GM23338 (cell line): ENCODE data around the gene LSM12. TPM values are rescaled to one million over a fixed set of nuclear protein-coding genes. Genes with fewer than 3 reads are reported as not detected.
A peak's percentile ranks its signal among the peaks of the same experiment; 100 is the strongest.

ENCODE experiments used
- ATAC-seq: fragments of 200-7000 bp; cut with Tn5 transposase; 3 replicates; pipeline ENCODE4 v1.9.1; 2020
- DNase-seq: peaks from one replicate; pipeline ENCODE4 v3.0.0-alpha.2; 2015; ENCODE audit warnings: low spot score
- H2AFZ ChIP-seq: fragments of 200-600 bp; sonication (generic); 2 replicates; pipeline ENCODE4 v1.8.0; 2016; ENCODE audit warnings: antibody characterized with exemption, mild to moderate bottlenecking, moderate library complexity
- H3F3A ChIP-seq: fragments of 200-600 bp; sonication (generic); replicated peaks from 2 replicates; pipeline ENCODE4 v1.8.0; 2017; ENCODE audit warnings: antibody characterized with exemption, mixed run types, low read depth
- H3K27ac ChIP-seq: fragments of 200-600 bp; sonication (generic); 2 replicates; pipeline ENCODE4 v1.6.1; 2016; ENCODE audit warnings: low read depth
- H3K27me3 ChIP-seq: fragments of 200-600 bp; sonication (generic); 2 replicates; pipeline ENCODE4 v1.8.0; 2016; ENCODE audit warnings: mild to moderate bottlenecking, mixed run types, moderate library complexity; ENCODE audit not compliant: insufficient read depth
- H3K36me3 ChIP-seq: fragments of 200-600 bp; sonication (generic); 2 replicates; pipeline ENCODE4 v1.8.0; 2016; ENCODE audit warnings: mild to moderate bottlenecking; ENCODE audit not compliant: insufficient read depth
- H3K4me1 ChIP-seq: fragments of 200-600 bp; sonication (generic); 2 replicates; pipeline ENCODE4 v1.8.0; 2016; ENCODE audit warnings: mild to moderate bottlenecking, moderate library complexity; ENCODE audit not compliant: insufficient read depth
- H3K4me2 ChIP-seq: fragments of 200-600 bp; sonication (generic); 2 replicates; pipeline ENCODE4 v1.7.1; 2017; ENCODE audit warnings: mixed run types
- H3K4me3 ChIP-seq: fragments of 200-600 bp; sonication (generic); 2 replicates; pipeline ENCODE4 v1.6.1; 2016; ENCODE audit warnings: mixed run types
- H3K79me2 ChIP-seq: fragments of 200-600 bp; sonication (generic); replicated peaks from 2 replicates; pipeline ENCODE4 v1.8.0; 2017; ENCODE audit warnings: mild to moderate bottlenecking; ENCODE audit not compliant: insufficient read depth
- H3K9me2 ChIP-seq: fragments of 200-600 bp; sonication (generic); 2 replicates; pipeline ENCODE4 v1.8.0; 2017; ENCODE audit not compliant: insufficient read depth
- H4K20me1 ChIP-seq: fragments of 200-600 bp; sonication (generic); replicated peaks from 2 replicates; pipeline ENCODE4 v1.8.0; 2017; ENCODE audit warnings: mild to moderate bottlenecking; ENCODE audit not compliant: insufficient read depth
- H3K27ac Mint-ChIP-seq: 2 replicates; pipeline ENCODE4 v1.8.0; 2020; ENCODE audit warnings: inconsistent platforms, mild to moderate bottlenecking, moderate library complexity, mixed read lengths
- H3K27me3 Mint-ChIP-seq: 3 replicates; pipeline ENCODE4 v1.8.0; 2022; ENCODE audit warnings: low read depth, mild to moderate bottlenecking, moderate library complexity, mixed read lengths, inconsistent platforms; ENCODE audit not compliant: insufficient read depth, poor library complexity
- H3K36me3 Mint-ChIP-seq: 3 replicates; pipeline ENCODE4 v1.8.0; 2021; ENCODE audit warnings: low read depth, mild to moderate bottlenecking, inconsistent platforms, moderate library complexity, mixed read lengths
- H3K4me1 Mint-ChIP-seq: 3 replicates; pipeline ENCODE4 v1.8.0; 2020; ENCODE audit warnings: mild to moderate bottlenecking, inconsistent platforms, mixed read lengths
- H3K4me3 Mint-ChIP-seq: 3 replicates; pipeline ENCODE4 v1.8.0; 2021; ENCODE audit warnings: moderate library complexity, mild to moderate bottlenecking, inconsistent platforms, mixed read lengths
- H3K9me3 Mint-ChIP-seq: 3 replicates; pipeline ENCODE4 v1.8.0; 2020; ENCODE audit warnings: moderate library complexity, mild to moderate bottlenecking, inconsistent platforms, mixed read lengths
- CREB1 ChIP-seq: fragments of 250-450 bp; sonication (Bioruptor Pico); IDR thresholded peaks from 2 replicates; pipeline ENCODE4 v1.5.0; 2020; ENCODE audit warnings: low read depth, mild to moderate bottlenecking, moderate library complexity
- JUNB ChIP-seq: IDR thresholded peaks from one replicate; pipeline ENCODE4 v1.6.1; 2016; ENCODE audit warnings: antibody characterized with exemption; ENCODE audit not compliant: unreplicated experiment
- POLR2AphosphoS5 ChIP-seq: IDR thresholded peaks from 2 replicates; pipeline ENCODE4 v1.6.1; 2016; ENCODE audit warnings: antibody characterized with exemption, low read depth
- ZNF114 ChIP-seq: fragments of 250-450 bp; sonication (Bioruptor Pico); IDR thresholded peaks from 2 replicates; pipeline ENCODE4 v1.5.0; 2020; ENCODE audit warnings: mild to moderate bottlenecking, moderate library complexity
- polyA plus RNA-seq: library from polyadenylated mRNA; unstranded; fragments of >200 nt; fragmentation: Nextera tagmentation; extraction: Ambion mirVana; gene quantifications from 2 replicates; pipeline ENCODE4 v1.2.1, GENCODE V29; 2016
- total RNA-seq: library from RNA; depleted of rRNA; stranded (reverse); fragments of >200 nt; shearing (Covaris generic); gene quantifications from 2 replicates; pipeline ENCODE4 v1.2.3, GENCODE V29; 2014
- TF ChIP-seq, protein P1 (sequence below): IDR thresholded peaks from one replicate; pipeline ENCODE4 v1.6.1; 2018; ENCODE audit warnings: antibody characterized with exemption; ENCODE audit not compliant: unreplicated experiment
- TF ChIP-seq, protein P2 (sequence below): fragments of 250-450 bp; sonication (Bioruptor Pico); IDR thresholded peaks from 2 replicates; pipeline ENCODE4 v1.5.0; 2020; ENCODE audit warnings: mild to moderate bottlenecking, moderate library complexity
- TF ChIP-seq, protein P3 (sequence below): IDR thresholded peaks from 2 replicates; pipeline ENCODE4 v1.6.1; 2016; ENCODE audit warnings: antibody characterized with exemption

The LSM12 gene
- total and polyA plus RNA-seq, 2 experiments from 2014 or later: 72.7 to 241 TPM

DNA sequence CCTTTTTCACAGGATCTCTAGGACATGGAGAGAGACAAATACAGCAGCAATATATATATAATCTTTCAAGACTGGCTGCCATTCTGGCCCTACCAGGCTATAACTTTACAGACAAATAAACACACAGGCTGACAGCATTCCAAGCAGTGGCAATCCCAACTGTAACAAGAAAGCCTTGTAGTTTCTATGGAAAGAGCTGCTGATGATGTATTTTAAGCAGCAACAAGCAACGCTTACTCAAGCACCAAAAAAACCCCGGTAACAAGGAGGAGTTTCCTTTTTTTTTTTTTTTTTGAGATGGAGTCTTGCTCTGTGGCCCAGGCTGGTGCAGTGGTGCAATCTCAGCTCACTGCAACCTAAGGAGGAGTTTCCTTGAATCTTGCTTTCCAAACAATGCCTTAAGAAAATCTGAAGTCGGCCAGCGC, 23.2 kb downstream of the LSM12 start:
- peaks cover 12% of the 10 kb centered on the region; the same call in 2 of the 3 replicates for H3K4me1 Mint-ChIP-seq
- H3K27ac ChIP-seq: peak overlapping the region; percentile 81
- peaks cover 13% of the 10 kb centered on the region; the same call in 1 of the 2 replicates for H3F3A ChIP-seq

DNA sequence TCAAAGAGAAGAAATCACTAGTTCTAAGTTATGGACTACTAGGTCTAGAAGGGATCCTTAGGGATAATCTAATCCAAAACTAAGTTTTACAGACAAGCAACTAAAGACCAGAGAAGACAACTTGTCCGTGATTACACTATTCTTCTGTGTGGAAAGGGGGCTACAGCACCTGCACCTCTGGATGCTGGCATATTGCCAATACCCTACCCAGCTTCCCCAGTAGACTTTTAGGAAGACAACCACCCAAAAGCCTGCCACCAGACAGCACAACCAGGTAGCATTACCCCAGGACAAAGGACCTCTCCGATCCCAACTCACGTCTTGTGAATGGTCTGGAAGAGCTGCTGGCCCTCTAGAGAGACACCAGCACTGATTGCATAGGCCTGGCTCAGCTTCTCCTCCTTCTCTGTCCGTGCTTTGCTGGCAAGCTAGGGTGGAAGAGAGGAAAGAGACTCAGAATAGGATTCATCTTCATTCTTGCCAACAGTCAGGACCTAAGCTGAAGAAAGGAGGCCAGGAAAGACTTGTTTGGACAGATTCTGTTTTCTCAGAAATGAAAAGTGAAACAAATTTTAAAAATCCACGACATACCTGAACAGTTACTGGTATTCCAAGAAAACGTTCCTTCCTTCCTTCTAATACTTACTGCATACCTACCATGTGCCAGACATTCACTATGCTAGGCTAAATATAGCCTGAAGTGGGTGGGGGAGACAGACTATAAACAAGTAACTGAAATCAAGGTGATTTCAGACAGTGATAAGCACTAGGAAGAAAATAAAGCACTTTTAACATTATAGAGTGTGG, 26.4 kb downstream of the LSM12 start:
- Histone ChIP-seq H3K27me3 (no peaks in the 10 kb centered on the region), H3K27ac (peak overlapping the region; percentile 63; the same call in 1 of the 2 replicates), H3K36me3 (peaks cover 44% of the 10 kb centered on the region), H3F3A (0 out of 2 replicates have a peak, but pooled peaks cover 7% of the 10 kb centered on the region), H4K20me1 (peaks cover 41% of the 10 kb centered on the region), H3K4me1 (peaks cover 11% of the 10 kb centered on the region), H3K9me2 (no peaks in the 10 kb centered on the region), H2AFZ (no peak overlapping the region), H3K4me2 (no peak overlapping the region), H3K79me2 (peaks cover 69% of the 10 kb centered on the region), H3K4me3 (no peak overlapping the region)
- peak overlapping the region; percentile 78; the same call in 1 of the 2 replicates for H3K27ac Mint-ChIP-seq
- no peak overlapping the region; the same call in 2 of the 3 replicates for H3K4me3 Mint-ChIP-seq
- H3K4me1 Mint-ChIP-seq: peaks cover 10% of the 10 kb centered on the region; the same call in 2 of the 3 replicates
- H3K27me3 Mint-ChIP-seq: no peaks in the 10 kb centered on the region
- ATAC-seq: no peak
- no peak for DNase-seq
- no peaks in the 10 kb centered on the region for H3K9me3 Mint-ChIP-seq
- peaks cover 56% of the 10 kb centered on the region for H3K36me3 Mint-ChIP-seq
- TF ChIP-seq POLR2AphosphoS5 (no peak), JUNB (no peak), ZNF114 (no peak)
- TF ChIP-seq, protein P1, sequence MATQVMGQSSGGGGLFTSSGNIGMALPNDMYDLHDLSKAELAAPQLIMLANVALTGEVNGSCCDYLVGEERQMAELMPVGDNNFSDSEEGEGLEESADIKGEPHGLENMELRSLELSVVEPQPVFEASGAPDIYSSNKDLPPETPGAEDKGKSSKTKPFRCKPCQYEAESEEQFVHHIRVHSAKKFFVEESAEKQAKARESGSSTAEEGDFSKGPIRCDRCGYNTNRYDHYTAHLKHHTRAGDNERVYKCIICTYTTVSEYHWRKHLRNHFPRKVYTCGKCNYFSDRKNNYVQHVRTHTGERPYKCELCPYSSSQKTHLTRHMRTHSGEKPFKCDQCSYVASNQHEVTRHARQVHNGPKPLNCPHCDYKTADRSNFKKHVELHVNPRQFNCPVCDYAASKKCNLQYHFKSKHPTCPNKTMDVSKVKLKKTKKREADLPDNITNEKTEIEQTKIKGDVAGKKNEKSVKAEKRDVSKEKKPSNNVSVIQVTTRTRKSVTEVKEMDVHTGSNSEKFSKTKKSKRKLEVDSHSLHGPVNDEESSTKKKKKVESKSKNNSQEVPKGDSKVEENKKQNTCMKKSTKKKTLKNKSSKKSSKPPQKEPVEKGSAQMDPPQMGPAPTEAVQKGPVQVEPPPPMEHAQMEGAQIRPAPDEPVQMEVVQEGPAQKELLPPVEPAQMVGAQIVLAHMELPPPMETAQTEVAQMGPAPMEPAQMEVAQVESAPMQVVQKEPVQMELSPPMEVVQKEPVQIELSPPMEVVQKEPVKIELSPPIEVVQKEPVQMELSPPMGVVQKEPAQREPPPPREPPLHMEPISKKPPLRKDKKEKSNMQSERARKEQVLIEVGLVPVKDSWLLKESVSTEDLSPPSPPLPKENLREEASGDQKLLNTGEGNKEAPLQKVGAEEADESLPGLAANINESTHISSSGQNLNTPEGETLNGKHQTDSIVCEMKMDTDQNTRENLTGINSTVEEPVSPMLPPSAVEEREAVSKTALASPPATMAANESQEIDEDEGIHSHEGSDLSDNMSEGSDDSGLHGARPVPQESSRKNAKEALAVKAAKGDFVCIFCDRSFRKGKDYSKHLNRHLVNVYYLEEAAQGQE: no peak
- TF ChIP-seq, protein P2, sequence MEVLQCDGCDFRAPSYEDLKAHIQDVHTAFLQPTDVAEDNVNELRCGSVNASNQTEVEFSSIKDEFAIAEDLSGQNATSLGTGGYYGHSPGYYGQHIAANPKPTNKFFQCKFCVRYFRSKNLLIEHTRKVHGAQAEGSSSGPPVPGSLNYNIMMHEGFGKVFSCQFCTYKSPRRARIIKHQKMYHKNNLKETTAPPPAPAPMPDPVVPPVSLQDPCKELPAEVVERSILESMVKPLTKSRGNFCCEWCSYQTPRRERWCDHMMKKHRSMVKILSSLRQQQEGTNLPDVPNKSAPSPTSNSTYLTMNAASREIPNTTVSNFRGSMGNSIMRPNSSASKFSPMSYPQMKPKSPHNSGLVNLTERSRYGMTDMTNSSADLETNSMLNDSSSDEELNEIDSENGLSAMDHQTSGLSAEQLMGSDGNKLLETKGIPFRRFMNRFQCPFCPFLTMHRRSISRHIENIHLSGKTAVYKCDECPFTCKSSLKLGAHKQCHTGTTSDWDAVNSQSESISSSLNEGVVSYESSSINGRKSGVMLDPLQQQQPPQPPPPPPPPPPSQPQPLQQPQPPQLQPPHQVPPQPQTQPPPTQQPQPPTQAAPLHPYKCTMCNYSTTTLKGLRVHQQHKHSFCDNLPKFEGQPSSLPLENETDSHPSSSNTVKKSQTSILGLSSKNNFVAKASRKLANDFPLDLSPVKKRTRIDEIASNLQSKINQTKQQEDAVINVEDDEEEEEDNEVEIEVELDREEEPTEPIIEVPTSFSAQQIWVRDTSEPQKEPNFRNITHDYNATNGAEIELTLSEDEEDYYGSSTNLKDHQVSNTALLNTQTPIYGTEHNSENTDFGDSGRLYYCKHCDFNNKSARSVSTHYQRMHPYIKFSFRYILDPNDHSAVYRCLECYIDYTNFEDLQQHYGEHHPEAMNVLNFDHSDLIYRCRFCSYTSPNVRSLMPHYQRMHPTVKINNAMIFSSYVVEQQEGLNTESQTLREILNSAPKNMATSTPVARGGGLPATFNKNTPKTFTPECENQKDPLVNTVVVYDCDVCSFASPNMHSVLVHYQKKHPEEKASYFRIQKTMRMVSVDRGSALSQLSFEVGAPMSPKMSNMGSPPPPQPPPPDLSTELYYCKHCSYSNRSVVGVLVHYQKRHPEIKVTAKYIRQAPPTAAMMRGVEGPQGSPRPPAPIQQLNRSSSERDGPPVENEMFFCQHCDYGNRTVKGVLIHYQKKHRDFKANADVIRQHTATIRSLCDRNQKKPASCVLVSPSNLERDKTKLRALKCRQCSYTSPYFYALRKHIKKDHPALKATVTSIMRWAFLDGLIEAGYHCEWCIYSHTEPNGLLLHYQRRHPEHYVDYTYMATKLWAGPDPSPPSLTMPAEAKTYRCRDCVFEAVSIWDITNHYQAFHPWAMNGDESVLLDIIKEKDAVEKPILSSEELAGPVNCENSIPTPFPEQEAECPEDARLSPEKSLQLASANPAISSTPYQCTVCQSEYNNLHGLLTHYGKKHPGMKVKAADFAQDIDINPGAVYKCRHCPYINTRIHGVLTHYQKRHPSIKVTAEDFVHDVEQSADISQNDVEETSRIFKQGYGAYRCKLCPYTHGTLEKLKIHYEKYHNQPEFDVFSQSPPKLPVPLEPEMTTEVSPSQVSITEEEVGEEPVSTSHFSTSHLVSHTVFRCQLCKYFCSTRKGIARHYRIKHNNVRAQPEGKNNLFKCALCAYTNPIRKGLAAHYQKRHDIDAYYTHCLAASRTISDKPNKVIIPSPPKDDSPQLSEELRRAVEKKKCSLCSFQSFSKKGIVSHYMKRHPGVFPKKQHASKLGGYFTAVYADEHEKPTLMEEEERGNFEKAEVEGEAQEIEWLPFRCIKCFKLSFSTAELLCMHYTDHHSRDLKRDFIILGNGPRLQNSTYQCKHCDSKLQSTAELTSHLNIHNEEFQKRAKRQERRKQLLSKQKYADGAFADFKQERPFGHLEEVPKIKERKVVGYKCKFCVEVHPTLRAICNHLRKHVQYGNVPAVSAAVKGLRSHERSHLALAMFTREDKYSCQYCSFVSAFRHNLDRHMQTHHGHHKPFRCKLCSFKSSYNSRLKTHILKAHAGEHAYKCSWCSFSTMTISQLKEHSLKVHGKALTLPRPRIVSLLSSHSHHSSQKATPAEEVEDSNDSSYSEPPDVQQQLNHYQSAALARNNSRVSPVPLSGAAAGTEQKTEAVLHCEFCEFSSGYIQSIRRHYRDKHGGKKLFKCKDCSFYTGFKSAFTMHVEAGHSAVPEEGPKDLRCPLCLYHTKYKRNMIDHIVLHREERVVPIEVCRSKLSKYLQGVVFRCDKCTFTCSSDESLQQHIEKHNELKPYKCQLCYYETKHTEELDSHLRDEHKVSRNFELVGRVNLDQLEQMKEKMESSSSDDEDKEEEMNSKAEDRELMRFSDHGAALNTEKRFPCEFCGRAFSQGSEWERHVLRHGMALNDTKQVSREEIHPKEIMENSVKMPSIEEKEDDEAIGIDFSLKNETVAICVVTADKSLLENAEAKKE (CRISPR knock-in tag): no peak

More for the DNA sequence above, 23.2 kb downstream of the LSM12 start:
- H3K4me1 ChIP-seq: peaks cover 17% of the 10 kb centered on the region
- no peak overlapping the region for H3K4me3 ChIP-seq
- H3K79me2 ChIP-seq: peaks cover 94% of the 10 kb centered on the region
- Mint-ChIP-seq H3K27ac (peak overlapping the region; percentile 25; the same call in 1 of the 2 replicates), H3K9me3 (no peaks in the 10 kb centered on the region), H3K4me3 (no peak overlapping the region), H3K36me3 (peaks cover 54% of the 10 kb centered on the region), H3K27me3 (no peaks in the 10 kb centered on the region)
- no peak overlapping the region for H2AFZ ChIP-seq
- no peaks in the 10 kb centered on the region for H3K27me3 ChIP-seq
- H3K4me2 ChIP-seq: no peak overlapping the region
- DNase-seq (no peak), ATAC-seq (no peak)
- H4K20me1 ChIP-seq: peaks cover 39% of the 10 kb centered on the region
- H3K9me2 ChIP-seq: no peaks in the 10 kb centered on the region
- peaks cover 24% of the 10 kb centered on the region for H3K36me3 ChIP-seq
- TF ChIP-seq CREB1: no peak
- TF ChIP-seq, protein P3, sequence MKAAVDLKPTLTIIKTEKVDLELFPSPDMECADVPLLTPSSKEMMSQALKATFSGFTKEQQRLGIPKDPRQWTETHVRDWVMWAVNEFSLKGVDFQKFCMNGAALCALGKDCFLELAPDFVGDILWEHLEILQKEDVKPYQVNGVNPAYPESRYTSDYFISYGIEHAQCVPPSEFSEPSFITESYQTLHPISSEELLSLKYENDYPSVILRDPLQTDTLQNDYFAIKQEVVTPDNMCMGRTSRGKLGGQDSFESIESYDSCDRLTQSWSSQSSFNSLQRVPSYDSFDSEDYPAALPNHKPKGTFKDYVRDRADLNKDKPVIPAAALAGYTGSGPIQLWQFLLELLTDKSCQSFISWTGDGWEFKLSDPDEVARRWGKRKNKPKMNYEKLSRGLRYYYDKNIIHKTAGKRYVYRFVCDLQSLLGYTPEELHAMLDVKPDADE: no peak
